OCI-LY1 (cell line): Measurements from ENCODE around the gene COL9A2.
"Not testable (repeated sequence)": the region's sequence is repeated elsewhere in the genome, so short reads cannot be mapped to it uniquely, and the experiment has no call there.

Experiments used
- H2AFZ ChIP-seq: fragments of 200-600 bp; sonication (generic), shearing (Covaris generic); 2 replicates; pipeline ENCODE4 v1.6.0; 2014; ENCODE audit warnings: antibody characterized with exemption, mild to moderate bottlenecking, low read length
- H3F3A ChIP-seq: fragments of 200-600 bp; sonication (generic), shearing (Covaris generic); 2 replicates; pipeline ENCODE4 v1.6.0; 2014; ENCODE audit warnings: mild to moderate bottlenecking, antibody characterized with exemption, low read length, moderate library complexity; ENCODE audit not compliant: insufficient read depth
- H3K27ac ChIP-seq: fragments of 200-600 bp; sonication (generic); 2 replicates; pipeline ENCODE4 v1.5.1; 2014; ENCODE audit warnings: low read length, mixed run types, mild to moderate bottlenecking, low read depth; ENCODE audit not compliant: poor library complexity, severe bottlenecking
- H3K27me3 ChIP-seq: fragments of 200-600 bp; sonication (generic); 2 replicates; pipeline ENCODE4 v1.6.0; 2014; ENCODE audit warnings: antibody characterized with exemption, mild to moderate bottlenecking, low read length, moderate library complexity; ENCODE audit not compliant: insufficient read depth
- H3K36me3 ChIP-seq: fragments of 200-600 bp; sonication (generic); 2 replicates; pipeline ENCODE4 v1.6.1; 2014; ENCODE audit warnings: mild to moderate bottlenecking, antibody characterized with exemption, low read length, moderate library complexity, mixed read lengths; ENCODE audit not compliant: insufficient read depth
- H3K4me1 ChIP-seq: fragments of 200-600 bp; sonication (generic); 2 replicates; pipeline ENCODE4 v1.5.1; 2014; ENCODE audit warnings: mild to moderate bottlenecking, low read length, moderate library complexity; ENCODE audit not compliant: insufficient read depth, severe bottlenecking
- H3K4me2 ChIP-seq: fragments of 200-600 bp; sonication (generic), shearing (Covaris generic); 2 replicates; pipeline ENCODE4 v1.6.1; 2014; ENCODE audit warnings: low read length
- H3K4me3 ChIP-seq: fragments of 200-600 bp; sonication (generic); 2 replicates; pipeline ENCODE4 v1.5.1; 2014; ENCODE audit warnings: low read length, low read depth, mild to moderate bottlenecking, mixed read lengths; ENCODE audit not compliant: poor library complexity, severe bottlenecking
- H3K79me2 ChIP-seq: fragments of 200-600 bp; shearing (Covaris generic); 2 replicates; pipeline ENCODE4 v1.6.1; 2016; ENCODE audit warnings: mixed run types, low read length, mixed read lengths; ENCODE audit not compliant: insufficient read depth
- H3K9ac ChIP-seq: fragments of 200-600 bp; sonication (generic), shearing (Covaris generic); 2 replicates; pipeline ENCODE4 v1.6.1; 2014; ENCODE audit warnings: mild to moderate bottlenecking, low read length, mixed read lengths
- H3K9me2 ChIP-seq: fragments of 200-600 bp; sonication (generic), shearing (Covaris generic); 2 replicates; pipeline ENCODE4 v1.6.1; 2014; ENCODE audit warnings: low read depth, mild to moderate bottlenecking, low read length, mixed read lengths
- H3K9me3 ChIP-seq: fragments of 200-600 bp; shearing (Covaris generic); 2 replicates; pipeline ENCODE4 v1.6.1; 2014; ENCODE audit warnings: low read length, mixed read lengths
- H4K20me1 ChIP-seq: fragments of 200-600 bp; sonication (generic), shearing (Covaris generic); 2 replicates; pipeline ENCODE4 v1.6.0; 2016; ENCODE audit warnings: mild to moderate bottlenecking, low read length; ENCODE audit not compliant: insufficient read depth
- EZH2 ChIP-seq: fragments of 200-600 bp; sonication (generic), shearing (Covaris generic); IDR thresholded peaks from 2 replicates; pipeline ENCODE4 v1.8.0; 2017; ENCODE audit warnings: borderline replicate concordance, mixed run types, mild to moderate bottlenecking, antibody characterized with exemption, low read length, moderate library complexity, mixed read lengths
- TF ChIP-seq, protein P1 (sequence below): fragments of 200-600 bp; sonication (generic), shearing (Covaris generic); IDR thresholded peaks from 2 replicates; pipeline ENCODE4 v1.5.1; 2017; ENCODE audit warnings: mild to moderate bottlenecking, antibody characterized with exemption, low read length, moderate library complexity, mixed read lengths

COL9A2 gene

DNA sequence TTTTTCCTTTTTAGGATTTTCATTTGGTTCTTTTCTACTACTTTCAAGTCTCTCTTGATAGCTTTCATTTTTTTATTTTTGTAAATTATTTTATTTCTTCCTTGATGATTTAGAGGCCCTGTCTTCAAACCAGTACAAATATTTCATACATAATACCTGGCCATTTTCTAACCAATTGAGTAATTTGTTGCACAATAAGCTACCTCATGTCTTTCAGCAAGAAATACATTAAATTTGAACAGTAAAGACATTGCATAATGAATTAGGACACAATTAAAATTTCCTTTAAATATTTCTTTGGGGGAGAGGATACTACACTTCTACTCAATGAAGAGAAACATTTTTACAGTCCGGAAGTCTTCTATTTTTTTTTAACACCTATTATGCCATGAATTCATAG, 15.6 kb upstream of the COL9A2 start:
- H3F3A ChIP-seq: no peaks in the 10 kb centered on the region
- no peaks in the 10 kb centered on the region for H4K20me1 ChIP-seq
- no peaks in the 10 kb centered on the region for H3K9me2 ChIP-seq
- H3K36me3 ChIP-seq: no peaks in the 10 kb centered on the region
- TF ChIP-seq, protein P1, sequence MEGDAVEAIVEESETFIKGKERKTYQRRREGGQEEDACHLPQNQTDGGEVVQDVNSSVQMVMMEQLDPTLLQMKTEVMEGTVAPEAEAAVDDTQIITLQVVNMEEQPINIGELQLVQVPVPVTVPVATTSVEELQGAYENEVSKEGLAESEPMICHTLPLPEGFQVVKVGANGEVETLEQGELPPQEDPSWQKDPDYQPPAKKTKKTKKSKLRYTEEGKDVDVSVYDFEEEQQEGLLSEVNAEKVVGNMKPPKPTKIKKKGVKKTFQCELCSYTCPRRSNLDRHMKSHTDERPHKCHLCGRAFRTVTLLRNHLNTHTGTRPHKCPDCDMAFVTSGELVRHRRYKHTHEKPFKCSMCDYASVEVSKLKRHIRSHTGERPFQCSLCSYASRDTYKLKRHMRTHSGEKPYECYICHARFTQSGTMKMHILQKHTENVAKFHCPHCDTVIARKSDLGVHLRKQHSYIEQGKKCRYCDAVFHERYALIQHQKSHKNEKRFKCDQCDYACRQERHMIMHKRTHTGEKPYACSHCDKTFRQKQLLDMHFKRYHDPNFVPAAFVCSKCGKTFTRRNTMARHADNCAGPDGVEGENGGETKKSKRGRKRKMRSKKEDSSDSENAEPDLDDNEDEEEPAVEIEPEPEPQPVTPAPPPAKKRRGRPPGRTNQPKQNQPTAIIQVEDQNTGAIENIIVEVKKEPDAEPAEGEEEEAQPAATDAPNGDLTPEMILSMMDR: no peak
- TF ChIP-seq EZH2: no peak
- no peak overlapping the region for H2AFZ ChIP-seq
- H3K9ac ChIP-seq: no peak overlapping the region
- no peaks in the 10 kb centered on the region for H3K79me2 ChIP-seq
- no peaks in the 10 kb centered on the region for H3K9me3 ChIP-seq
- H3K4me3 ChIP-seq: no peak overlapping the region
- H3K4me2 ChIP-seq: no peak overlapping the region
- no peaks in the 10 kb centered on the region for H3K4me1 ChIP-seq
- no peaks in the 10 kb centered on the region for H3K27me3 ChIP-seq
- H3K27ac ChIP-seq: no peak overlapping the region

DNA sequence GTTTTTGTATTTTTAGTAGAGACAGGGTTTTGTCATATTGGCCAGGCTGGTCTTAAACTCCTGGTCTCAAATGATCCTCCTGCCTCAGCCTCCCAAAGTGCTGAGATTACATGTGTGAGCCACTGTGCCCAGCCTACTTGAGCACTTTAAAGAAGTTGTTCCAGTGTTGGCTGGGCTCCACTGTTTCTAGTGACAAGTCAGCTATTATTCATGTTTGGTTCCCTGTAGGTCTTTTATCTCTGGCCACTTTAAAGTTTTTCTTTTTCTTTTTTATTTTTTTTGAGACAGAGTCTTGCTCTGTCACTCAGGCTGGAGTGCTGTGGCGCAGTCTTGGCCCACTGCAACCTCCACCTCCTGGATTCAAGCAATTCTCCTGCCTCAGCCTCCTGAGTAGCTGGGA, 14.3 kb upstream of the COL9A2 start:
- not testable (repeated sequence) for H2AFZ ChIP-seq, H3K27me3 ChIP-seq, H3K27ac ChIP-seq, H3K79me2 ChIP-seq, H3F3A ChIP-seq, H3K36me3 ChIP-seq, H3K4me1 ChIP-seq, H3K4me2 ChIP-seq, H4K20me1 ChIP-seq, H3K9ac ChIP-seq, H3K9me3 ChIP-seq, H3K4me3 ChIP-seq, H3K9me2 ChIP-seq

DNA sequence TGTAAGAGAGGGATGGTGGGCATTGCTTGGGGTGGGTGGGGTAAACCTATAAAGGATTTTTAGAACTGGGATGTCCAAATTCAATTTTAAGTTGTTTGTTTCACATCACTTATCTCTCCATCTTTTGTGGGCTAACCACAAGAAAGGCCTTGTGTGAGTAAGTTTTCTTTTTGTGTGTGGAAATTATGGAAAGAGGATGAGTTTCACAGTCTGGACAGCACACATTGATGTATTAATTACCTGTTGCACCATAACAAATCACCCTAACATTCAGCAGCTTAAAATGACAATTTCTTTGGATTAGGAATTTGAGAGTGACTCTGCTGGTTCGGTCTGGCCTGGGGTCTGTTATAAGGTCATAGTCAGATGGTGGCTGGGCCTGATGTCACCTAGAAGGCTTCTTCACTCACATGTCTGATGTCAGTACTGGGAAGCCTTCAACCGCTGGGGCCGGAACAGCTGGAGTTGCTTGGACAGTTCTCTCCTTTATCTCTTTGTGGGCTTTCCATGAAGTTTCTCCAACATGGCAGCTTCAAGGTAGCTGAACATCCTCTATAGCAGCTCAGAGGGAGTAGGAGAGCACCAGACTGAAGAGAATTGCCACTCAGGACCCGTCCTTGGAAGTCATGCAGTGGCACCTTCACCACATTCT, 2.0 kb upstream of the COL9A2 start:
- H3K4me1 ChIP-seq: peaks cover 28% of the 10 kb centered on the region
- H3K36me3 ChIP-seq: no peaks in the 10 kb centered on the region
- H2AFZ ChIP-seq: no peak overlapping the region
- no peaks in the 10 kb centered on the region for H3K27me3 ChIP-seq
- H3K4me3 ChIP-seq: no peak overlapping the region
- H4K20me1 ChIP-seq: no peaks in the 10 kb centered on the region
- no peaks in the 10 kb centered on the region for H3K79me2 ChIP-seq
- H3K27ac ChIP-seq: no peak overlapping the region
- no peaks in the 10 kb centered on the region for H3F3A ChIP-seq
- no peak overlapping the region for H3K4me2 ChIP-seq
- TF ChIP-seq, protein P1: no peak
- TF ChIP-seq EZH2: no peak
- no peaks in the 10 kb centered on the region for H3K9me2 ChIP-seq
- H3K9me3 ChIP-seq: no peaks in the 10 kb centered on the region
- H3K9ac ChIP-seq: no peak overlapping the region

DNA sequence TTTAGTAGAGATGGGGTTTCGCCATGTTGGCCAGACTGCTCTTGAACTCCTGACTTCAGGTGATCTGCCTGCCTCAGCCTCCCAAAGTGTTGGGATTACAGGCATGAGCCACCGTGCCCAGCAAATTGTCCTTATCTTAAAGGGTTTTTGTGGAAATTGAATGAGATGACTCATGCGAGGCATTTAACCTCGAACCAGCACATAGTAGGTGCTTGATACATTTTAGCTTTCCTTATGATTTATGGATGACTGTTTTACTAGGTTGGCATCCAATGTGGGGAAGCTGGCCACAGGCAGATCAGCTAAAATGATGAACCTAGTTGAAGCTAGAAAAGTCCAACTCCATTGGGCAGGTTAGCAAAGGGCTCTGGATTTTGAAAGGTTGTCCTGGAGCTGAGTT, 1.4 kb upstream of the COL9A2 start:
- peaks cover 32% of the 10 kb centered on the region for H3K4me1 ChIP-seq
- no peak overlapping the region for H3K27ac ChIP-seq
- H3K36me3 ChIP-seq: no peaks in the 10 kb centered on the region
- no peak overlapping the region for H3K9ac ChIP-seq
- no peak overlapping the region for H2AFZ ChIP-seq
- no peaks in the 10 kb centered on the region for H3K27me3 ChIP-seq
- H3K4me3 ChIP-seq: no peak overlapping the region
- no peaks in the 10 kb centered on the region for H3K79me2 ChIP-seq
- H3K4me2 ChIP-seq: no peak overlapping the region
- H4K20me1 ChIP-seq: no peaks in the 10 kb centered on the region
- TF ChIP-seq, protein P1: no peak
- TF ChIP-seq EZH2: no peak
- no peaks in the 10 kb centered on the region for H3K9me2 ChIP-seq
- no peaks in the 10 kb centered on the region for H3K9me3 ChIP-seq
- H3F3A ChIP-seq: no peaks in the 10 kb centered on the region
